ENCODE measurements around the gene DNLZ.
A peak's percentile ranks its signal among the peaks of the same experiment; 100 is the strongest.
"Not testable (repeated sequence)": the region's sequence is repeated elsewhere in the genome, so short reads cannot be mapped to it uniquely, and the experiment has no call there.

DNLZ gene

GRCh38 chr9:136363106-136363948 is at the start of gene DNLZ:
DNLZ (minus strand) TSS chr9:136363744; CDS start chr9:136363714, 30 bp downstream.
- peak; percentile 95 for DNase-seq

- DNase-seq = no peak
Measured at GRCh38 chr9:136412962-136413361, 49.4 kb upstream of the DNLZ start.

GRCh38 chr9:136411378-136411777 is 47.8 kb upstream of the DNLZ start:
- no peak for DNase-seq

GRCh38 chr9:136410500-136411287 is 47.1 kb upstream of the DNLZ start, which contains the start of the genes ENTR1 and PMPCA:
ENTR1 (minus strand) TSS chr9:136410614; CDS start chr9:136410397, 217 bp downstream.
PMPCA (plus strand) TSS chr9:136410658; CDS start chr9:136410669, 11 bp downstream.
- DNase-seq = peak; percentile 95

DNA sequence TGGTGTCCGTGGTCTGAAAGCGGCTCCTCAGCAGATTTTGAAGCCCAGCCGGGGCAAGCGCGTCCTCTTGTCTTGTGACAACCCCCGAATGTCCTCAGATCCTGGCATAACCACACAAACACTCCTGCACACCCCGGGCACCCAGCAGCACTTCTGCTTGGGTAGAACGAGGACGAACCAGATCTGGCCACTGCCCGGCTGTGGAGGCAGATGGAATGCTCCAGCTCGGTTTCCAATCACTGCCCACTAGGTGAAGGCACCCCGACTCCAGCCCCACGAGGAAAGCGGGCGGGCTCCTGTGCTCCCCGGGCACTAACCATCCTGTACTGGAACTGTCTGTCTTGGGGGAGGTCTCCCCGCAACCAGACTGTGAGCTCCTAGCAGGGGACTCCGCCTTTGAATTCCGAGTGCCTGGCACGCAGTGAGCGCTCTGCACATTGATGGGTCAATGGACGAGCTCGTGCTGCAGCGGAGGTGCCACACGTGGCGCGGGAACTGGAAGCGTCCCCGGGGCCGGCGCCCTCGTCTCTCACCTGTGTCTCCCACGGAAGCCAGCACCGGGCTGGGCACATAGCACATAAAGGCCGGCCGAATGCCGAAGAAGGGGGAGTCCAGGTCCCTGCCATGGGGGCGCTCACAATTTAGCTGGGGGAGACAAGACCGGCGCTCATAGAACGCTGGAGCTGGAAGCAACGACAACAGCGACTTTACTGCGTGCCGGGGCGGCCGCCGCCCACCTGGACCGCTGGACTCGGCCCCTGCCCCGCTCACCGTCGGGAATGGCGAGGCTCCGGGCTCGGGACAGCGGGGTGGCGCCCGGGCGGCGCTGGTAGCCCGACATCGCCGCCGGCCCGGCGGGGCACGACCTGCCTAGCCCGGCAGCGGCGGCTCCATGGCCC is 46.3 kb upstream of the DNLZ start:
- DNase-seq = peak; percentile 27

- DNase-seq = no peak
Measured at GRCh38 chr9:136407911-136408310, 44.4 kb upstream of the DNLZ start.

GRCh38 chr9:136407061-136407460 is 43.5 kb upstream of the DNLZ start:
- not testable (repeated sequence) for DNase-seq

- DNase-seq = not testable (repeated sequence)
Measured at GRCh38 chr9:136405904-136406303, 42.4 kb upstream of the DNLZ start.

DNA sequence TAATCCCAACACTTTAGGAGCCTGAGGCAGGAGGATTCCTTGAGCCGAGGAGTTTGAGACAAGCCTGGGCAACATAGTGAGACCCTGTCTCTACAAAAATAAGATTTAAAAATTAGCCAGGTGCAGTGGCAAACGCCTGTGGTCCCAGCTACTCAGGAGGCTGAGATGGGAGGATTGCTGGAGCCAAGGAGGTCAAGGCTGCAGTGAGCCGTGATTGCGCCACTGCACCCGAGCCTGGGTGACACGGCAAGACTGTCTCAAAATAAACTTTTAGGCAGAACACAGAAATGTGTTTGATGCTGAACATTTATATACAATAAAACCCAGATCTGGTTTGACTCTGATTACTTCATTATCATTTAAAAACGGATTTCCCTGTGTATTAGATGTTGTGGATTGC is 41.9 kb upstream of the DNLZ start:
- no peak for DNase-seq

DNA sequence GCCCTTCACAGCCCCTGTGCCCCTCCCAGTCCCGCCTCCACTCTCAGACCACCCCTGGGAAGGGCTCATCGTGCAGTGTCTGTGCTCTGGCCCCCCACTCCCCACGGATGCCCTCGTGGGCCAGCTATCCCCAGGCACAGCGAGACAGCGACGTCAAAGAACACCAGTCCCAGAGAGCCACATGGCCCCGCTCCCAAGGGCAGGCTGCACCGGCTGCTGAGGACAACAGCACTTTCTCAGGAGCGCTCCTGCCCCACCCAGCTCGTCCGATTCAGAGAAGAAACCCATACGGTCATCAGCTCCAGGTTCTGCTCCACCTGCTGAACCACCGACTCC is 41.2 kb upstream of the DNLZ start:
- no peak for DNase-seq

DNA sequence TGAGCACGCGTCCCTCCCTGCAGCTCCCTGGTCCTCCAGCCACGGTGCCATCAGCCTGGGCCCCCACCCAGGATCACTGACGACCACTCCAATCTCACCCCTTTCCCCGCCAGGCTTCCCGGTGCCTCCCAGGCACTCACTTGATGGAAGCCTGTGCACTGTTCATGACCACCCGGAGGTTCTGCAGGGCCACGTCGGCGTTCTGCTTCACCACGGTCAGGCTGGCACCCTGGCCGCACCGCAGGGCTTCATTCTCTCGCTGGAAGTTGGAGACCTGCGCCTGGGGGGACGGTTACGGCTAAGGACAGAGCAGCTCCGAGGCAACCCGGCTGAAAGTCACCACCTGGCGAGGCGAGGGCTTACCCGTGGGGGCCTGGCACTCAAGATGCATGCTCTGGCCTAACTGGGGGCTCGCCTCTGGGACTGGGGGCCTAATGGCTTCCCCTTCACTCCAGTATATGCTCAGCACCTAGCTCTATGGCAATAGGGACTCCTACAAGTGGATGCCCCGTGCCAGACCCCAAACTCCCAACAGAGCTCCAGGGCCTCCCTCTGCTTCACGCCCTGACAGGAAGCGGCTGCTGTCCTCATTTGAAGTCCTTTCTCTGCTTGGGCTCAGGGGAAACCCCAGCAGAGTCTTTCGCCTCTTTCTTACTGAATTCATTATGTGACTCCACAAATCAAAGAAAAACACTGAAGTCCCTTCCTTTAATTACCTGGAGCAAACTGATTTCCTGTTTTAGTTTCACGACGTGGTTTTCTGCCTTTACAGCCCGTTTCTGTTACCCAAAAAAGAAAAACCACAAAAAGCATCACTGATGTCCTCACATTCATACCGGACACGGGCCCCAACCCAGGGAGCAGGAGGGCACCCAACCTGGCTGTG is 40.6 kb upstream of the DNLZ start:
- peak; percentile 66 for DNase-seq

GRCh38 chr9:136403538-136403914 is 40.0 kb upstream of the DNLZ start:
- peak; percentile 90 for DNase-seq

GRCh38 chr9:136402067-136402466 is 38.5 kb upstream of the DNLZ start:
- no peak for DNase-seq

GRCh38 chr9:136401173-136401922 is 37.8 kb upstream of the DNLZ start:
- DNase-seq = no peak

DNA sequence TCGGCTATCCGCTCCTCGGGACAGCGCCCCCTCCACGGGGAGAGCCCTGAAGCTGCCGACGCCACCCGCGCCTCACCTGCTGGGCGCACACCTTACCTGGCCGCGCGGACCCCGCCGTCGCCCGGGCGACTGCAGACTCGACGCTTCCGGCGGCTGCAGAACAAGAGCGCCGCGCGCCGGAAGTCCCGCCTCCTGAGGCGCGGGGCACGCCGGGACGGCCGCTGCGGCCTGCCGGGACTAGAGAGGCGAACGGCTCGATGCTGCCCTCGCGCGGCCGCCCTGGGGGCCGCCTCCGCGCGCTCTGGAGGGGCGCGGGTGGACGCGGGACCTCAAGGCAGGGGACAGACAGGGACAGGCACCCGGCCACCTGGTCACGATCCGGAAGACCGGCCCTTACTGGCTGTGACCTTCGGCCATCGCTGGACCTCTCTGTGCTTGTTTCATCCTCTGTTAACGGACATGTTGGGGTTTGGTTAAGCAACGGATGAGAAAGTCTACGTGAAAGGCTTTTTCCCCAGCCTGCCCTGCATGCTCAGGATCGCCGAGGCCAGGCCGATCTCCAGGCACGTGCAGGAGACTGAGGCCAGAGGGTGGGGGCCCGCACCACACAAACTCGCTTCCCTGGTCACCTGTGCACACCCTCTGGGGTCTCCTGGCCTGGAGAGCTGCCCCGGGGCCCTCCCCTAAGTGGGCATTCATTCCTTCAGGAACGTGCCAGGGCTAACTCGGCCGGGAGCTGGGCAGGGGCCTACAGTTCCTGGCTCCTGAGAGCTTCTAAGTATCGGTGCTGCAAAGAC is 36.7 kb upstream of the DNLZ start, which contains the start of gene SNAPC4:
TSS of gene SNAPC4 (minus strand) at position 133 of the 797 bp plus-strand sequence. CDS start 1,742 bp downstream, outside the sequence.
- DNase-seq = peak; percentile 89

DNA sequence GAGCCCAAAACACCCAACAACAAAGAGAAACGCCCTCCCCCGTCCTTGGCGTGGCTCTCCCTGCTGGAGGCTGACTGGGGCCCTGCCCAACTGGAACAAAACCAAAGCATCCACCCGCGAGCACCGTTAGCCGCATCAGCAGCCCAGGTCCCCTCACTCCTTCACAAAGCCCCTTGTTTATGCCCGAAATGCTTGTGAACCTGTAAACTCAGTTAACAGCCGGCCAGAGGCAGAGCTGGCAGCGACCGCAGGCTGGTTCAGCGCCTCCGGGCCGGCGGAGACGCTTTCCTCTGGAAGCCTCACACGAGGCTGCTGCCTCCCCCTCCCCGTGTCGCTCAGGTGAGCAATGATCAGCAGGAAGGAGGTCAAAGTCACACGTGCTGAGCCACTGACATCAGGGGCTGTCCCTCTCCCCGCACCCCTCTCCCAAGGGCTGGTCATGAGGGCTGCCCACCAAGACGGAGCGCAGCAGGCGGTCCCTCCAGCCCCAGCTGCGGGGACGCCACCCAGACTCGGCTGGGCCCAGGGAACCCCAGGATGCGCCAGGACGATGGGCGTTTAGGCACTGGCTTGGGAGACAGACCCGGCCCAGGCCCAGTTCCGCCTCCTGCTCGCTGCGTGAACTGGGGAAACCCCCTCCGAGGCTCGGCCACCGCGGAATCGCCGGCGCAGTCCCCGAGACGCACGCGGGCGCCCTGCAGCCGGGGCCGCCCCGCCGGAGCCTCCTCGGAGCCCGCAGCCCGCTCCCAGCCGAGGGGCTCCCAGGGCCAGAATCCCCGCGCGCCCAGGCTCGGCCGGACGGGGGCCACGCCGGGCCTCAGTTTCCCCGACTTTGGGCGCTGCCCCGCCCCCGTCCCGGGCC is 35.9 kb upstream of the DNLZ start:
- peak; percentile 53 for DNase-seq

GRCh38 chr9:136398286-136398685 is 34.7 kb upstream of the DNLZ start:
- DNase-seq = no peak

DNA sequence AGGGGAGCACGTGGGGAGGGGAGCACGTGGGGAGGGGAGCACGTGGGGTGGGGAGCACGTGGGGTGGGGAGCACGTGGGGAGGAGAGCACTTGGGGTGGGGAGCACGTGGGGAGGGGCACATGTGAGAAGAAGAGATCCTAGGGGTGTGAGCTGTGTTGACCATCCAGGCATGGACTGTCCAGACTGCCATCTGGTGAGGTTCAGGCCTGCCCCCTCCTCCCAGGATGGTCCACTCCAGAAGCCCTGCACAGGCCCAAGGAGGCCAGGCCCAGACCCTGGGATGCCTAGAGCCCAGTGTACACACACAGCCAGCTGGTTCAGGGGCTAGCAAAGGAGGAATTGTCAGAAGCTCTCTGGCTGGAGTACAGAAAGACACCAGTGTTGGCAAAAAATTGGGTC is 34.1 kb upstream of the DNLZ start:
- DNase-seq = no peak

DNA sequence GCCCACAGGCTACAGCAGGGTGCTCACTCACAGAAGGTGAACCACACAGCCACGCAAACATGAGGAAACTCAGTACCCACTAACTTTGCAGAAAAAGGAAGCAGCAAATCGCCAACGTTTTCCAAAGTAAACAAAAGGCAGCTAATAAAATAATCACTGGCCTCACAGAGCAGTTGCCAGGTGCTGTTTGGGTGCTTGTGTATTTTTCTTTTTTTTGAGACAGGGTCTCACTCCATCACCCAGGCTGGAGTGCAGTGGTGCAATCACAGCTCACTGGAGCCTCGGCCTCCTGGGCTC is 32.6 kb upstream of the DNLZ start:
- DNase-seq = no peak

Data from CD4-positive, alpha-beta T cell treated with Interleukin-10 for 1 hour (primary cell).